B cell (primary cell): ENCODE data around the gene SLC49A3. TPM values are rescaled to one million over a fixed set of nuclear protein-coding genes. Genes with fewer than 3 reads are reported as not detected.

Source experiments
- ATAC-seq: fragments of 200-7000 bp; cut with Tn5 transposase; one replicate; pipeline ENCODE4 v1.10.0; 2021; ENCODE audit warnings: low read depth, mild to moderate bottlenecking, moderate number of reproducible peaks, moderate library complexity
- CTCF ChIA-PET: fragments of 350-600 bp; sonication (Branson Sonifier 250); formaldehyde crosslinking; loops from one replicate; lab custom pipeline; 2021; ENCODE audit warnings: antibody characterized with exemption, inconsistent platforms; lab: Charles Lee
- POLR2A ChIA-PET: fragments of 350-600 bp; sonication (Branson Sonifier 250); formaldehyde crosslinking; loops from one replicate; lab custom pipeline; 2021; ENCODE audit warnings: antibody characterized with exemption; lab: Charles Lee
- DNase-seq: peaks from one replicate; pipeline ENCODE4 v3.0.0; 2013
- H2AFZ ChIP-seq: 2 replicates; pipeline ENCODE4 v1.6.1; 2012; ENCODE audit warnings: mild to moderate bottlenecking, low read depth, low read length; ENCODE audit not compliant: insufficient read depth, poor library complexity, severe bottlenecking
- H3K27ac ChIP-seq, 2 donors: 1 replicate in 1 of 2; 2 replicates in 1 of 2; pipeline ENCODE4 v1.5.1; 2012 to 2013; ENCODE audit warnings: low read length in 2 of 2, mild to moderate bottlenecking in 2 of 2, moderate library complexity in 1 of 2
- H3K27me3 ChIP-seq, 4 experiments: fragments of 200-600 bp in 1 of 4; sonication (generic) in 1 of 4; replicated peaks in 1 of 4; 1 replicate in 2 of 4; 2 replicates in 2 of 4; pipeline versions ENCODE4 v1.6.1 to v1.7.0; 2013 to 2016; ENCODE audit warnings: low read length in 3 of 4, mild to moderate bottlenecking in 2 of 4, mixed read lengths in 1 of 4, moderate library complexity in 1 of 4; ENCODE audit not compliant: insufficient read depth in 4 of 4, control insufficient read depth in 3 of 4; ENCODE audit errors: control extremely low read depth in 1 of 4
- H3K36me3 ChIP-seq, 2 experiments: replicated peaks in 1 of 2; 1 replicate in 1 of 2; 2 replicates in 1 of 2; pipeline versions ENCODE4 v1.6.1 to v1.7.1; 2013; ENCODE audit warnings: low read length in 1 of 2; ENCODE audit not compliant: insufficient read depth in 2 of 2, control insufficient read depth in 1 of 2; ENCODE audit errors: control extremely low read depth in 1 of 2, extremely low read depth in 1 of 2
- H3K4me1 ChIP-seq, 2 donors: fragments of 200-600 bp in 1 of 2; sonication (generic) in 1 of 2; 1 replicate in 1 of 2; 2 replicates in 1 of 2; pipeline versions ENCODE4 v1.5.1 to v1.6.1; 2013 to 2017; ENCODE audit warnings: low read length in 2 of 2; ENCODE audit not compliant: control insufficient read depth in 2 of 2, insufficient read depth in 2 of 2
- H3K4me2 ChIP-seq: replicated peaks from 2 replicates; pipeline ENCODE3; 2012; ENCODE audit warnings: mild to moderate bottlenecking, low read depth, low read length; ENCODE audit not compliant: poor library complexity, severe bottlenecking
- H3K4me3 ChIP-seq, 5 experiments: fragments of 200-600 bp in 1 of 5; sonication (generic) in 1 of 5; 1 replicate in 3 of 5; 2 replicates in 2 of 5; pipeline versions ENCODE4 v1.5.1 to v1.7.0; 2011 to 2016; ENCODE audit warnings: low read length in 4 of 5, mild to moderate bottlenecking in 4 of 5, low read depth in 2 of 5, control low read depth in 1 of 5, moderate library complexity in 1 of 5; ENCODE audit not compliant: insufficient read depth in 1 of 5; ENCODE audit errors: control extremely low read depth in 1 of 5, extremely low read depth in 1 of 5
- H3K79me2 ChIP-seq: fragments of 200-600 bp; sonication (generic); one replicate; pipeline ENCODE4 v1.6.0; 2016; ENCODE audit warnings: low read length; ENCODE audit not compliant: control insufficient read depth, insufficient read depth
- H3K9ac ChIP-seq: fragments of 200-600 bp; sonication (generic); 2 replicates; pipeline ENCODE4 v1.6.1; 2017; ENCODE audit warnings: mild to moderate bottlenecking, low read length, moderate library complexity
- H3K9me3 ChIP-seq, 3 donors: one replicate each; pipeline versions ENCODE4 v1.6.1 to v1.7.1; 2013; ENCODE audit warnings: low read length in 2 of 3; ENCODE audit not compliant: control insufficient read depth in 2 of 3, insufficient read depth in 1 of 3; ENCODE audit errors: control extremely low read depth in 1 of 3
- H4K20me1 ChIP-seq: 2 replicates; pipeline ENCODE4 v1.6.0; 2012; ENCODE audit warnings: mild to moderate bottlenecking, low read length; ENCODE audit not compliant: insufficient read depth, control insufficient read depth, poor library complexity, severe bottlenecking
- H3K27ac Mint-ChIP-seq: one replicate; pipeline ENCODE4 v1.8.0; 2021; ENCODE audit warnings: mixed read lengths
- H3K27me3 Mint-ChIP-seq: one replicate; pipeline ENCODE4 v1.8.0; 2021; ENCODE audit warnings: mixed read lengths
- H3K4me1 Mint-ChIP-seq: one replicate; pipeline ENCODE4 v1.8.0; 2021; ENCODE audit warnings: mixed read lengths
- H3K4me3 Mint-ChIP-seq: one replicate; pipeline ENCODE4 v1.8.0; 2021; ENCODE audit warnings: mixed read lengths
- H3K9me3 Mint-ChIP-seq: one replicate; pipeline ENCODE4 v1.8.0; 2022; ENCODE audit warnings: mixed read lengths; ENCODE audit not compliant: insufficient read depth
- EZH2 ChIP-seq: IDR thresholded peaks from 2 replicates; pipeline ENCODE4 v1.6.1; 2012; ENCODE audit warnings: borderline replicate concordance, low read depth, mild to moderate bottlenecking, moderate library complexity, low read length; ENCODE audit not compliant: insufficient read depth, poor library complexity, severe bottlenecking
- WGBS: methylation state at CpG from one replicate; pipeline ENCODE4 v1.1.5; 2013; ENCODE audit warnings: missing lambda C conversion rate; ENCODE audit not compliant: insufficient coverage; 5-methylcytosine and 5-hydroxymethylcytosine counted together
- intact Hi-C: fragments of 100-400 bp; cut with micrococcal nuclease; formaldehyde crosslinking; loops from one replicate; pipeline ENCODE4 v1.10.0; 2022
- polyA plus RNA-seq: library from polyadenylated mRNA; depleted of rRNA; stranded (reverse); fragments of >200 nt; gene quantifications from 2 replicates; pipeline ENCODE4 v1.2.3, GENCODE V29; 2012
- total RNA-seq, 2 donors: library from RNA; stranded (reverse); fragments of 120-200 nt in 1 of 2; gene quantifications; 1 replicate in 1 of 2; 2 replicates in 1 of 2; pipeline versions ENCODE4 v1.2.3 to v1.2.4, GENCODE V29; 2013 to 2022
- TF ChIP-seq, protein P1 (sequence below): fragments of 200-600 bp; IDR thresholded peaks from one replicate; pipeline ENCODE4 v1.8.0; 2022; ENCODE audit warnings: antibody characterized with exemption, mild to moderate bottlenecking

SLC49A3 gene
- total and polyA plus RNA-seq, 2 donors (not counting 1 experiment from before 2014, with no cell fraction given), result 2.0 to 4.3 TPM

DNA sequence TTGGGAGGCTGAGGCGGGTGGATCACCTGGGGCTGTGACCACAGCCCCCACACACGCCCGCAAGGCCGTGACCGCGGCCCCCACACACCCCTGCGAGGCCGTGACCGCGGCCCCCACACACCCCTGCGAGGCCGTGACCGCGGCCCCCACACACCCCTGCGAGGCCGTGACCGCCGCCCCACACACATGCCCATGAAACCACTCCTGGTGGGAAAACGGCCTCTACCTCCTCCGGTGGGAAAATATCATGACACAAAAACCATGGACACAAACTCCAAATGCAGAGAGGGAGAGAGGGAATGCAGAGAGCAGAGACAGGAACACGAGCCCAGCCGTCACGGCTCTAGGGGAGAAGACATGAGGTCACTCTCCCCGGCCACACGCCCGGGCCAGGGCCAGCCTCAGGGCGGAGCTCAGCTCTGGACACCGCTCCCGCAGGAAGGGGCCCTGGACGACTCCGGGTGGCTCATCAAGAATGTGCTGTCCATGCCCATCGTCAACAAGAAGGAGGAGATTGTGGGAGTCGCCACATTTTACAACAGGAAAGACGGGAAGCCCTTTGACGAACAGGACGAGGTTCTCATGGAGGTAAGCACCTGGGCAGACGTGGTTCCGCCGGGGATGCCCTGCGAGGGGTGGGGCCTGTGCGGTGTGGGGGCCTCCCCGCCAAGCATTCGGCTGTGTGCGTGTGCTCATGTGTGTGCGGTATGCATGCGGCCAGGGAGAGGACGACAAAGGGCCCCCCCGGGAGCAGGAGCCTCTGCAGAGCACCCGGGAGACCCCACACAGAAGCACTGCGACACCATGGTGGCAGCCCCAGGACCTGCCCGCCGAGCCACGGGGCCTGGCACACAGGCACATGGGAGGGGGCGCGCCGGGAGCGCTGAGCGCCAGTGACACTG, 32.3 kb downstream of the SLC49A3 start:
- no peaks in the 10 kb centered on the region for H3K27me3 Mint-ChIP-seq
- intact Hi-C loops, result no loop called here
- Histone ChIP-seq H3K4me3 (no peak overlapping the region), H3K27ac (no peak overlapping the region), H3K9ac (no peak overlapping the region), H2AFZ (no peak overlapping the region), H3K79me2 (no peaks in the 10 kb centered on the region), H3K27me3 (no peaks in the 10 kb centered on the region), H3K4me1 (no peaks in the 10 kb centered on the region), H3K4me2 (no peak overlapping the region), H3K9me3 (peaks cover 0 to 15% (median 0%) of the 10 kb centered on the region in 3 donors), H4K20me1 (no peaks in the 10 kb centered on the region), H3K36me3 (no peaks in the 10 kb centered on the region)
- no peaks in the 10 kb centered on the region for H3K4me1 Mint-ChIP-seq
- TF ChIP-seq, protein P1, sequence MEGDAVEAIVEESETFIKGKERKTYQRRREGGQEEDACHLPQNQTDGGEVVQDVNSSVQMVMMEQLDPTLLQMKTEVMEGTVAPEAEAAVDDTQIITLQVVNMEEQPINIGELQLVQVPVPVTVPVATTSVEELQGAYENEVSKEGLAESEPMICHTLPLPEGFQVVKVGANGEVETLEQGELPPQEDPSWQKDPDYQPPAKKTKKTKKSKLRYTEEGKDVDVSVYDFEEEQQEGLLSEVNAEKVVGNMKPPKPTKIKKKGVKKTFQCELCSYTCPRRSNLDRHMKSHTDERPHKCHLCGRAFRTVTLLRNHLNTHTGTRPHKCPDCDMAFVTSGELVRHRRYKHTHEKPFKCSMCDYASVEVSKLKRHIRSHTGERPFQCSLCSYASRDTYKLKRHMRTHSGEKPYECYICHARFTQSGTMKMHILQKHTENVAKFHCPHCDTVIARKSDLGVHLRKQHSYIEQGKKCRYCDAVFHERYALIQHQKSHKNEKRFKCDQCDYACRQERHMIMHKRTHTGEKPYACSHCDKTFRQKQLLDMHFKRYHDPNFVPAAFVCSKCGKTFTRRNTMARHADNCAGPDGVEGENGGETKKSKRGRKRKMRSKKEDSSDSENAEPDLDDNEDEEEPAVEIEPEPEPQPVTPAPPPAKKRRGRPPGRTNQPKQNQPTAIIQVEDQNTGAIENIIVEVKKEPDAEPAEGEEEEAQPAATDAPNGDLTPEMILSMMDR, result no peak
- TF ChIP-seq EZH2, result no peak
- DNase-seq, result no peak
- WGBS, result 81% methylated on average over 43 of the region's 58 CpGs
- H3K4me3 Mint-ChIP-seq, result no peak overlapping the region
- no peak overlapping the region for H3K27ac Mint-ChIP-seq
- no peaks in the 10 kb centered on the region for H3K9me3 Mint-ChIP-seq
- CTCF ChIA-PET, result no interaction called here
- POLR2A ChIA-PET, result no interaction called here
- no peak for ATAC-seq

DNA sequence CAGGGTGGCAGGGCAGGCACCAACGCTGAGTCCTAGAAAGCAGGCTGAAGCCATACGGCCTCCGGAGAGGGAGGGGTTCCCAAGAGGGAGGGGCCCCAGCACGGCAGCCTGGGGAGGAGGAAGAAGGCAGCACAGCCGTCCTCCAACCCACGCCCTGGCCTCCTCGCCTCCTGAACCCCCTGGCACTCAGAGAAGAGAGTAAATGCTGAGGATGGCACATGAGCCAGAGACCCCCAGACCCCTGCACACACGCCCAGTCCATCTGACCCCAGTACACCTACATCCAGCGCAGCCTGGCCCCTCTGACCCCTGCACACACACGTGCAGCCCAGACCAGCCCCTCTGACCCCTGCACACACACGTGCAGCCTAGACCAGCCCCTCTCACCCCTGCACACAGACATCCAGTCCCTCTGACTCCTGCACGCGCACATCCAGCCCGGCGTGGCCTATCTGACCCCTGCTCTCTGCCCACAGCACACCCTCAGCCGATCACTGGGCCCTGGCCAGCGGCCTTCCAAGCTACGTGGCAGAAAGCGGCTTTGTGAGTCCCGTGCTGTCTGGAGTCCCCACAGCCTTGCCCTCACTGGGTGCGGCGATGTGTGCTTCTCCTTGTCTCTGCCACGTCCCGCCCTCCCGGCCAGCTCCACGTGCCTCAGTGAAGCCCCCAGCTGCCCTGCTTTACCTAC, 33.3 kb downstream of the SLC49A3 start:
- no peaks in the 10 kb centered on the region for H3K36me3 ChIP-seq
- no peak for ATAC-seq
- ChIA-PET POLR2A (no interaction called here), CTCF (no interaction called here)
- Mint-ChIP-seq H3K4me3 (no peak overlapping the region), H3K9me3 (no peaks in the 10 kb centered on the region), H3K4me1 (no peaks in the 10 kb centered on the region), H3K27ac (no peak overlapping the region), H3K27me3 (no peaks in the 10 kb centered on the region)
- no peaks in the 10 kb centered on the region for H3K27me3 ChIP-seq
- H3K4me3 ChIP-seq, result no peak overlapping the region
- no peak overlapping the region for H2AFZ ChIP-seq
- no peak overlapping the region for H3K9ac ChIP-seq
- DNase-seq, result no peak
- H3K4me2 ChIP-seq, result no peak overlapping the region
- WGBS, result 83% methylated on average over 23 of the region's 26 CpGs
- no peaks in the 10 kb centered on the region for H4K20me1 ChIP-seq
- intact Hi-C loops, result no loop called here
- H3K4me1 ChIP-seq, result no peaks in the 10 kb centered on the region
- peaks cover 0 to 15% (median 0%) of the 10 kb centered on the region in 3 donors for H3K9me3 ChIP-seq
- H3K79me2 ChIP-seq, result no peaks in the 10 kb centered on the region
- TF ChIP-seq, protein P1, result no peak
- TF ChIP-seq EZH2, result no peak
- H3K27ac ChIP-seq, result no peak overlapping the region
